ENCODE data around the gene UBE2I. TPM values are rescaled to one million over a fixed set of nuclear protein-coding genes. Genes with fewer than 3 reads are reported as not detected.

Gene UBE2I
- total RNA-seq, 1 donor from 2014 or later = 170 TPM

GRCh38 chr16:1333854-1334700, 24.6 kb downstream of the UBE2I start:
- no peak overlapping the region for H3K4me3 Mint-ChIP-seq
- no peaks in the 10 kb centered on the region for H3K36me3 Mint-ChIP-seq
- H3K27ac Mint-ChIP-seq = no peak overlapping the region
- H3K4me1 Mint-ChIP-seq (ENCODE audit: unreplicated experiment) = no peaks in the 10 kb centered on the region
- peaks cover 47% of the 10 kb centered on the region for H3K27me3 Mint-ChIP-seq
- H3K9me3 Mint-ChIP-seq = no peaks in the 10 kb centered on the region
- no peak for DNase-seq (ENCODE audit: extremely low spot score, unreplicated experiment)
- no peak for TF ChIP-seq CTCF (conservative IDR thresholded peaks at IDR 0.05)

- H3K9me3 Mint-ChIP-seq = no peaks in the 10 kb centered on the region
- no peak for TF ChIP-seq CTCF (conservative IDR thresholded peaks at IDR 0.05)
- no peak overlapping the region for H3K27ac Mint-ChIP-seq
- no peaks in the 10 kb centered on the region for H3K4me1 Mint-ChIP-seq (ENCODE audit: unreplicated experiment)
- H3K4me3 Mint-ChIP-seq = peak overlapping the region; percentile 41
- DNase-seq (ENCODE audit: extremely low spot score, unreplicated experiment) = no peak
- peaks cover 47% of the 10 kb centered on the region for H3K27me3 Mint-ChIP-seq
- H3K36me3 Mint-ChIP-seq = no peaks in the 10 kb centered on the region
Measured at GRCh38 chr16:1334739-1335138, 25.3 kb downstream of the UBE2I start.

DNA sequence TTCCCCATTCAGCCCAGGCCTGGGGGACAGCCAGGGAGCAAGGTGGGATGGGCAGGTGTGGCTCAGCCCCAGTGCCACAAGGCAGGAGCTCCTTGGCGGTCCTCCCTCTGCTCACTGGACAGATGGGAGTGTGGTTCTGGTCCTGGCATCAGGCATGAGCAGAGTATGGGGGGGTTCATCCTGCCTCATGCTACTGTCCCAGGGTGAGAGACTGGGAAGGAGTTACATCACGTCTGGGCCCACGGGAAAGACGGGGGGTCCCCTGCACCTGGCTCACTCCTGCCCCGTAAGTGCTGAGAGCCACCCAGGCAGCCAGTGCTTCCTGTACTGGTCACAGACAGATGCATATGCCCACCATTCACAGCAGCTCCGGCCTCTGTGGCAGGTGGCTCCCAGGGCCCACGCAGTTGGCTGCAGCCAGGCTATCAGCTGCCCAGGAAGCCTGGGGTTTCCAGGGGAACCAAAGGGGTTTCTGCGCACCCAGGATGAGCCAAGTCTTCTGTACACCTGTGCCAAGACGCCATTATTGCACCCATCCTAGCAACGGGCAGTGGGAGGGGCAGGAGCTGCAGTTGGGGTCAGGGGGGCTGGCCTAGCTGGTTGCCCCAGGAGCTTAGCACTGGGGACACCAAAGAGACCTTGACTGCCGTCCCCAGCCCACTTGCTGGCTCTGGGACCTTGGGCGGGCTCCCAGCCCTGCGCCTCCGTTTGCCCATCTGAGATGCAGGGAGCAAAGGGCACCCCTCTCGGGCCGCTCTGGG, 26.0 kb downstream of the UBE2I start:
- Mint-ChIP-seq H3K27me3 (peaks cover 47% of the 10 kb centered on the region), H3K4me3 (peak overlapping the region; percentile 41), H3K27ac (no peak overlapping the region), H3K4me1 (ENCODE audit: unreplicated experiment) (no peaks in the 10 kb centered on the region), H3K36me3 (no peaks in the 10 kb centered on the region), H3K9me3 (no peaks in the 10 kb centered on the region)
- no peak for DNase-seq (ENCODE audit: extremely low spot score, unreplicated experiment)
- TF ChIP-seq CTCF (conservative IDR thresholded peaks at IDR 0.05) = no peak

GRCh38 chr16:1335996-1336395, 26.6 kb downstream of the UBE2I start:
- Mint-ChIP-seq H3K27me3 (peaks cover 47% of the 10 kb centered on the region), H3K4me3 (no peak overlapping the region), H3K9me3 (no peaks in the 10 kb centered on the region), H3K27ac (no peak overlapping the region), H3K36me3 (no peaks in the 10 kb centered on the region), H3K4me1 (ENCODE audit: unreplicated experiment) (no peaks in the 10 kb centered on the region)
- TF ChIP-seq CTCF (conservative IDR thresholded peaks at IDR 0.05) = peak; percentile 18
- DNase-seq (ENCODE audit: extremely low spot score, unreplicated experiment) = no peak

DNA sequence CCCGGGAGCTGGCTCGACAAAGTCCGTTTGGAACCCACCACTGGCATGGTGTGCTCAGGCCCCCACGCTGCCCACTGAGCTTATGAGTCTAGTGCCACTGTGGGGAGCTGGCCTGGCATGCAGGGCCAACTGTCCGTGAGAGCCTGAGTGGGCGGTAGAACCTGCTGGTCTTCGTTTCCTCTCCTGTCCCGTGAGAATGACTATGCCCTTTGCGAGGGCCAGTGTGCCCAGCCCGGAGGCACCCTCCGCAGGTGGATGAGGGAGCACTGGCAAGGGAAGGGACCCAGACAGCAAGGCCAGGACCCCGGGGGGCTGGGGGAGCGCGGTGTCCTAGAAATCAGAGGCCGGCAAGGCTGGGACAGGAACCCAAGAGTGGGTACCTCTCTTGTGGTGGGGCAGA, 27.2 kb downstream of the UBE2I start:
- no peaks in the 10 kb centered on the region for H3K4me1 Mint-ChIP-seq (ENCODE audit: unreplicated experiment)
- no peak for TF ChIP-seq CTCF (conservative IDR thresholded peaks at IDR 0.05)
- no peak overlapping the region for H3K4me3 Mint-ChIP-seq
- no peak overlapping the region for H3K27ac Mint-ChIP-seq
- no peak for DNase-seq (ENCODE audit: extremely low spot score, unreplicated experiment)
- H3K27me3 Mint-ChIP-seq = peaks cover 42% of the 10 kb centered on the region
- H3K9me3 Mint-ChIP-seq = no peaks in the 10 kb centered on the region
- no peaks in the 10 kb centered on the region for H3K36me3 Mint-ChIP-seq
